GM12878 (cell line): ENCODE measurements around the gene CCP110. TPM values are rescaled to one million over a fixed set of nuclear protein-coding genes. Genes with fewer than 3 reads are reported as not detected.
A peak's percentile ranks its signal among the peaks of the same experiment; 100 is the strongest.

Experiments
- BCL3 ChIP-seq: IDR thresholded peaks from 2 replicates; pipeline ENCODE4 v1.6.1; 2011; ENCODE audit warnings: borderline replicate concordance, low read depth, mild to moderate bottlenecking, moderate library complexity, low read length; ENCODE audit not compliant: insufficient read depth, poor library complexity, severe bottlenecking
- BMI1 ChIP-seq: fragments of 450-650 bp; IDR thresholded peaks from 2 replicates; pipeline ENCODE4 v1.6.1; 2016; ENCODE audit warnings: mild to moderate bottlenecking, moderate library complexity, borderline replicate concordance
- CBFB ChIP-seq: IDR thresholded peaks from 2 replicates; pipeline ENCODE4 v1.6.1; 2016; ENCODE audit warnings: antibody characterized with exemption, low read depth
- CREM ChIP-seq: IDR thresholded peaks from 2 replicates; pipeline ENCODE4 v1.6.1; 2014; ENCODE audit warnings: antibody characterized with exemption, low read depth
- E2F8 ChIP-seq: fragments of 450-650 bp; IDR thresholded peaks from 2 replicates; pipeline ENCODE4 v1.6.1; 2018; ENCODE audit warnings: mild to moderate bottlenecking, low read depth, moderate library complexity; ENCODE audit not compliant: partially characterized antibody
- JUND ChIP-seq: IDR thresholded peaks from 2 replicates; pipeline ENCODE4 v1.6.1; 2012; ENCODE audit warnings: low read depth, mild to moderate bottlenecking, low read length, improper control_type of control experiment, moderate library complexity
- NBN ChIP-seq: fragments of 450-650 bp; IDR thresholded peaks from 2 replicates; pipeline ENCODE4 v1.6.1; 2016
- NFYB ChIP-seq: IDR thresholded peaks from 2 replicates; pipeline ENCODE4 v1.6.1; 2011; ENCODE audit warnings: low read depth, mild to moderate bottlenecking, low read length, improper control_type of control experiment, moderate library complexity; ENCODE audit not compliant: insufficient read depth
- RAD21 ChIP-seq: IDR thresholded peaks from 2 replicates; pipeline ENCODE4 v1.6.1; 2011; ENCODE audit warnings: mild to moderate bottlenecking, low read depth, low read length, moderate library complexity; ENCODE audit not compliant: insufficient read depth
- RCOR1 ChIP-seq: conservative IDR thresholded peaks from 2 replicates; pipeline ENCODE4 v1.6.1; 2012; ENCODE audit warnings: low read depth, low read length, improper control_type of control experiment
- SMC3 ChIP-seq: IDR thresholded peaks from 2 replicates; pipeline ENCODE4 v1.6.1; 2011; ENCODE audit warnings: low read length, improper control_type of control experiment, borderline replicate concordance
- SUZ12 ChIP-seq: fragments of 200-600 bp; sonication (generic); IDR thresholded peaks from one replicate; pipeline ENCODE4 v1.6.1; 2018; ENCODE audit warnings: antibody characterized with exemption, mild to moderate bottlenecking; ENCODE audit not compliant: unreplicated experiment
- TARDBP ChIP-seq: IDR thresholded peaks from 2 replicates; pipeline ENCODE4 v1.6.1; 2016; ENCODE audit warnings: borderline replicate concordance
- TCF7 ChIP-seq: IDR thresholded peaks from 2 replicates; pipeline ENCODE4 v1.6.1; 2014; ENCODE audit warnings: antibody characterized with exemption, borderline replicate concordance
- ZNF384 ChIP-seq: IDR thresholded peaks from 2 replicates; pipeline ENCODE4 v1.6.1; 2012; ENCODE audit warnings: low read depth, mild to moderate bottlenecking, low read length, improper control_type of control experiment, borderline replicate concordance
- polyA plus RNA-seq, 11 experiments: library from polyadenylated mRNA; depleted of rRNA in 4 of 11; unstranded in 6 of 11; stranded (reverse) in 5 of 11; fragments of >200 nt; fragmentation: Nextera tagmentation in 4 of 11; fragmentation: Illumina TruSeq in 1 of 11; extraction: Ambion mirVana in 4 of 11; extraction: Trizol in 1 of 11; gene quantifications; 1 replicate in 1 of 11; 2 replicates in 10 of 11; pipeline versions ENCODE4 v1.2.1 to v1.2.3, GENCODE V29; 2011 to 2016; ENCODE audit warnings: inconsistent platforms in 2 of 11, missing spikeins in 2 of 11, low read depth in 1 of 11
- total RNA-seq, 4 experiments: library from RNA; depleted of rRNA in 3 of 4; stranded (reverse); fragments of >200 nt in 3 of 4; fragmentation: Illumina TruSeq in 1 of 4; extraction: Trizol in 1 of 4; gene quantifications; 2 replicates each; pipeline versions ENCODE4 v1.2.1 to v1.2.3, GENCODE V29; 2013 to 2021
- TF ChIP-seq, protein P1 (sequence below): fragments of 450-650 bp; IDR thresholded peaks from 2 replicates; pipeline ENCODE4 v1.6.1; 2017; ENCODE audit warnings: mild to moderate bottlenecking, moderate library complexity

CCP110 gene
- total and polyA plus RNA-seq, 10 of the 15 experiments (the other 5 are each of a cell fraction or from before 2014, with no cell fraction given): 6.4 to 38.1 (median 26.7) TPM

DNA sequence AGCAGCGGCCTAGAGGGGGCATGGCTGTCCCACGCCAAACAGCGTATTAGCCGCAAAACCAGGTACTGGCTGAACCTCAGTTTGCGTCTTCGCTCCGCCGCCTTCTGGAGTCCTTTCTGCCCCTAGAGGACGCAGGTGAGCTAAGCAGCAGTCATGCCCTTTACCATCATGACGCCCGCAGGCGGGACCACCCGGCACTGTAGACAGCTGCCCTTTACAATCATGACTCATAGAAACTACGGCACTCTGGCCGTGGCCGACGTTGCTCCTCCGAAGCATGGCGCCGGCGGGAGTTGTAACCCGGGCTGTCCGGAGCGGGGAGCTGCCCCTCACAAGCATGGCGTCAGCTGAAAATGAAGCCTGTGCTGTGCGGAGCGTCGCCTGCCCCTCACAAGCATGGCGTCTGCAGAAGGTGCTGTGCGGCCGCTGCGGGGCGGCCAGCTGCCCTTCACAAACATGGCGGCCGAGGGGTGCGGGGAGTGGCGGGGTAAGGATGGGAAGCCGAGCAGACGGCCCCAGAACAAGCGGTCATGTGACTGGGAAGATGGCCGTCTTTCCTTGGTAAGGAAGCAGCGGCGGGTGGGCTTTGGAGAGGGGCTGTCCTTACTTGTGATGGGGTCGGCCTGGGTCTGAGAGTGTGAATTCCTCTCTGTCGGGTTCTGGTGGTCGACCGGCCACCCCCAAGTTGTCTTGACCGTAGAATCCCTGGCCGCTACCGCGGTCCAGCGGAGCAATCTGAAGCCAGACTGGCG is 31.6 kb downstream of the CCP110 start, which contains the start of gene VPS35L (continued):
- TF ChIP-seq BCL3 (peak; percentile 33), BMI1 (no peak), CBFB (peak; percentile 58; the same call in 1 of the 2 replicates), SUZ12 (no peak), RAD21 (no peak), E2F8 (no peak), TCF7 (no peak), ZNF384 (no peak), NFYB (no peak), CREM (peak; percentile 94), RCOR1 (peak; percentile 89), SMC3 (peak; percentile 11; the same call in 1 of the 2 replicates), NBN (peak; percentile 79; the same call in 1 of the 2 replicates), TARDBP (peak; percentile 83; the same call in 1 of the 2 replicates), JUND (peak; percentile 28; the same call in 1 of the 2 replicates)
- TF ChIP-seq, protein P1, sequence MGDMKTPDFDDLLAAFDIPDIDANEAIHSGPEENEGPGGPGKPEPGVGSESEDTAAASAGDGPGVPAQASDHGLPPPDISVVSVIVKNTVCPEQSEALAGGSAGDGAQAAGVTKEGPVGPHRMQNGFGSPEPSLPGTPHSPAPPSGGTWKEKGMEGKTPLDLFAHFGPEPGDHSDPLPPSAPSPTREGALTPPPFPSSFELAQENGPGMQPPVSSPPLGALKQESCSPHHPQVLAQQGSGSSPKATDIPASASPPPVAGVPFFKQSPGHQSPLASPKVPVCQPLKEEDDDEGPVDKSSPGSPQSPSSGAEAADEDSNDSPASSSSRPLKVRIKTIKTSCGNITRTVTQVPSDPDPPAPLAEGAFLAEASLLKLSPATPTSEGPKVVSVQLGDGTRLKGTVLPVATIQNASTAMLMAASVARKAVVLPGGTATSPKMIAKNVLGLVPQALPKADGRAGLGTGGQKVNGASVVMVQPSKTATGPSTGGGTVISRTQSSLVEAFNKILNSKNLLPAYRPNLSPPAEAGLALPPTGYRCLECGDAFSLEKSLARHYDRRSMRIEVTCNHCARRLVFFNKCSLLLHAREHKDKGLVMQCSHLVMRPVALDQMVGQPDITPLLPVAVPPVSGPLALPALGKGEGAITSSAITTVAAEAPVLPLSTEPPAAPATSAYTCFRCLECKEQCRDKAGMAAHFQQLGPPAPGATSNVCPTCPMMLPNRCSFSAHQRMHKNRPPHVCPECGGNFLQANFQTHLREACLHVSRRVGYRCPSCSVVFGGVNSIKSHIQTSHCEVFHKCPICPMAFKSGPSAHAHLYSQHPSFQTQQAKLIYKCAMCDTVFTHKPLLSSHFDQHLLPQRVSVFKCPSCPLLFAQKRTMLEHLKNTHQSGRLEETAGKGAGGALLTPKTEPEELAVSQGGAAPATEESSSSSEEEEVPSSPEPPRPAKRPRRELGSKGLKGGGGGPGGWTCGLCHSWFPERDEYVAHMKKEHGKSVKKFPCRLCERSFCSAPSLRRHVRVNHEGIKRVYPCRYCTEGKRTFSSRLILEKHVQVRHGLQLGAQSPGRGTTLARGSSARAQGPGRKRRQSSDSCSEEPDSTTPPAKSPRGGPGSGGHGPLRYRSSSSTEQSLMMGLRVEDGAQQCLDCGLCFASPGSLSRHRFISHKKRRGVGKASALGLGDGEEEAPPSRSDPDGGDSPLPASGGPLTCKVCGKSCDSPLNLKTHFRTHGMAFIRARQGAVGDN: no peak
